Karpas-422 (cell line): ENCODE results near the gene SLC36A4. TPM values are rescaled to one million over a fixed set of nuclear protein-coding genes. Genes with fewer than 3 reads are reported as not detected.
A peak's percentile ranks its signal among the peaks of the same experiment; 100 is the strongest.

Experiments
- DNase-seq: peaks from one replicate; pipeline ENCODE4 v3.0.0-alpha.2; 2015
- H2AFZ ChIP-seq: fragments of 200-600 bp; sonication (generic); 2 replicates; pipeline ENCODE4 v1.6.1; 2014; ENCODE audit warnings: antibody characterized with exemption, low read length, mixed read lengths
- H3K27ac ChIP-seq: fragments of 200-600 bp; sonication (generic); 2 replicates; pipeline ENCODE4 v1.5.1; 2014; ENCODE audit warnings: mild to moderate bottlenecking, low read length, moderate library complexity
- H3K27me3 ChIP-seq: fragments of 200-600 bp; sonication (generic); 2 replicates; pipeline ENCODE4 v1.6.1; 2014; ENCODE audit warnings: low read length, mixed read lengths
- H3K36me3 ChIP-seq: fragments of 200-600 bp; sonication (generic); 2 replicates; pipeline ENCODE4 v1.6.1; 2014; ENCODE audit warnings: low read length, mixed read lengths; ENCODE audit not compliant: insufficient read depth
- H3K4me1 ChIP-seq: fragments of 200-600 bp; sonication (generic); 2 replicates; pipeline ENCODE4 v1.6.1; 2014; ENCODE audit warnings: mild to moderate bottlenecking, low read length, mixed read lengths
- H3K4me2 ChIP-seq: fragments of 200-600 bp; sonication (generic); 2 replicates; pipeline ENCODE4 v1.6.1; 2014; ENCODE audit warnings: low read length, low read depth, mild to moderate bottlenecking; ENCODE audit not compliant: poor library complexity, severe bottlenecking
- H3K4me3 ChIP-seq: fragments of 200-600 bp; sonication (generic); 2 replicates; pipeline ENCODE4 v1.5.1; 2014; ENCODE audit warnings: mild to moderate bottlenecking, antibody characterized with exemption, low read length, mixed read lengths
- H3K79me2 ChIP-seq: fragments of 200-600 bp; sonication (generic); 2 replicates; pipeline ENCODE4 v1.6.1; 2014; ENCODE audit warnings: mild to moderate bottlenecking, low read length, mixed read lengths
- H3K9ac ChIP-seq: fragments of 200-600 bp; sonication (generic); 2 replicates; pipeline ENCODE4 v1.6.0; 2014; ENCODE audit warnings: low read length
- H3K9me2 ChIP-seq: fragments of 200-600 bp; sonication (generic), shearing (Covaris generic); replicated peaks from 2 replicates; pipeline ENCODE4 v1.6.0; 2014; ENCODE audit warnings: mild to moderate bottlenecking, low read length, moderate library complexity; ENCODE audit not compliant: insufficient read depth
- H3K9me3 ChIP-seq: fragments of 300-700, 200-600 bp; sonication (generic); 2 replicates; pipeline ENCODE4 v1.6.1; 2014; ENCODE audit warnings: low read length, mixed read lengths
- H4K20me1 ChIP-seq: fragments of 200-600 bp; sonication (generic); 2 replicates; pipeline ENCODE4 v1.6.1; 2014; ENCODE audit warnings: mild to moderate bottlenecking, antibody characterized with exemption, low read length, low read depth; ENCODE audit not compliant: insufficient read depth
- total RNA-seq: library from RNA; depleted of rRNA; stranded (reverse); fragments of >200 nt; shearing (Covaris generic); gene quantifications from 2 replicates; pipeline ENCODE4 v1.2.3, GENCODE V29; 2014; ENCODE audit warnings: low replicate concordance

Gene SLC36A4
- total RNA-seq, 1 experiment from 2014 or later, result 109 TPM

DNA sequence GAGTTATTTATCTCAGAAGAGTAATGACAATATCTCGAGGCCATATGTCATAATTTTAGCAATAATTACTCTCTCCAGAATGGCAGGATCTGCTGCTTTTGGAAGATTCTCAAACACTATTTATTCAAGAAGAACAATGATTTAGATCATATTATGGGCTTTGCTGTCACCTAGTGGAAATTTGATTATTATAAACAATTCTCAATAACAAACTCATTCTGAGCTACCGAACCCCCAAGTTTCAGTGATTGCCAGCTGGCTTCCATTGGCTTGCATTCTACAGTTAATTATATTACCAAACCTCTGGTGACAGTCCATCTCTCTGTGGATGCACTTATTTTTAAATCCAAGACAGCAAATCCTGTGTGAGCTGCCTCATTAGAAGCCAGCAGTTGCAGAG, 27.9 kb upstream of the SLC36A4 start:
- H3K9me3 ChIP-seq, result no peaks in the 10 kb centered on the region
- no peaks in the 10 kb centered on the region for H4K20me1 ChIP-seq
- H3K27ac ChIP-seq, result no peak overlapping the region
- no peak overlapping the region for H3K4me2 ChIP-seq
- H3K36me3 ChIP-seq, result no peaks in the 10 kb centered on the region
- no peaks in the 10 kb centered on the region for H3K27me3 ChIP-seq
- H2AFZ ChIP-seq, result no peak overlapping the region
- no peaks in the 10 kb centered on the region for H3K4me1 ChIP-seq
- DNase-seq, result peak; percentile 82
- H3K4me3 ChIP-seq, result no peak overlapping the region
- H3K9ac ChIP-seq, result no peak overlapping the region
- H3K9me2 ChIP-seq, result no peaks in the 10 kb centered on the region
- no peaks in the 10 kb centered on the region for H3K79me2 ChIP-seq

DNA sequence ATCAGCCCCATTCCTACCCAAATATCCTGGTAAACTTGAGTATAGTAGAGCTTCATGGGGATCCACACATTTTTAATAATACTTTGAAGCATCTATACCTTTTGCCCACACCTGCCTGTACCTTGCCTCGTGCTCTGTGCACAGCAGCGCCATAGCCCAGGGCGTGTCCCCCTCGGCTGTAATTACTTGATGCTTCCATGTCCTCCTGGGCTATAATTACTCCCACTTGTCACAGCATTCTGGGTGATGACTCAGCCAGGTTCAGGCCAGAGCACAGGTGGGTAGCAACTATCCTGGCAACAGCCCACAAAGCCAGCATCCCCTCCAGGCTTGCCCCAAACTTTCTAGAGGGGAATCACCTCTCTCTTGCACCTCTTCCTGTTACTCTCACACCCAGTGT, 23.7 kb upstream of the SLC36A4 start:
- no peak overlapping the region for H2AFZ ChIP-seq
- H3K27me3 ChIP-seq, result no peaks in the 10 kb centered on the region
- peaks cover 7% of the 10 kb centered on the region for H3K4me1 ChIP-seq
- no peak overlapping the region for H3K4me2 ChIP-seq
- H3K27ac ChIP-seq, result no peak overlapping the region
- H3K9ac ChIP-seq, result no peak overlapping the region
- DNase-seq, result no peak
- H3K9me3 ChIP-seq, result no peaks in the 10 kb centered on the region
- H3K36me3 ChIP-seq, result no peaks in the 10 kb centered on the region
- no peaks in the 10 kb centered on the region for H3K79me2 ChIP-seq
- no peaks in the 10 kb centered on the region for H3K9me2 ChIP-seq
- no peak overlapping the region for H3K4me3 ChIP-seq
- H4K20me1 ChIP-seq, result no peaks in the 10 kb centered on the region

DNA sequence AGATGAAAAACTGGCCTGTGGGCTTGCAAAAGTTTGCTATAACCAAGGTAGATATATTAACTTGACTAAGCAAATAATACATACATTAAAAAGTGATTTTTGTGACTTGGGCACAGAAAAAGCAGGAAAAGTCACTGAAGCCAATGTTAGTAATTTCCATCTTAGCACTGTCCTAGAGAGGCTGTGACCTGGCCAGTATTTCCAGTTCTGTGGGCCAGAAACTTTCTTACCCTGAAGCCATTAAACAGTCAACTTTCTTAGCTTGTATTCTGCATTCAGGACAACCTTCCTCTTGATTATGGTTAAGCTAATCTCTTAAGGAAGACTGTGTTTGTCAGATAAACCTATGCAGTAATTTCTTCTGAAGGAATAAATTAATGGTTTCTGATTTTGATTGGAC, 22.3 kb upstream of the SLC36A4 start:
- DNase-seq, result no peak
- Histone ChIP-seq H3K27me3 (no peaks in the 10 kb centered on the region), H3K36me3 (no peaks in the 10 kb centered on the region), H3K27ac (no peak overlapping the region), H3K9me2 (no peaks in the 10 kb centered on the region), H3K9ac (no peak overlapping the region), H4K20me1 (no peaks in the 10 kb centered on the region), H3K79me2 (no peaks in the 10 kb centered on the region), H3K9me3 (no peaks in the 10 kb centered on the region), H3K4me2 (no peak overlapping the region), H3K4me3 (no peak overlapping the region), H2AFZ (no peak overlapping the region), H3K4me1 (peaks cover 8% of the 10 kb centered on the region)

DNA sequence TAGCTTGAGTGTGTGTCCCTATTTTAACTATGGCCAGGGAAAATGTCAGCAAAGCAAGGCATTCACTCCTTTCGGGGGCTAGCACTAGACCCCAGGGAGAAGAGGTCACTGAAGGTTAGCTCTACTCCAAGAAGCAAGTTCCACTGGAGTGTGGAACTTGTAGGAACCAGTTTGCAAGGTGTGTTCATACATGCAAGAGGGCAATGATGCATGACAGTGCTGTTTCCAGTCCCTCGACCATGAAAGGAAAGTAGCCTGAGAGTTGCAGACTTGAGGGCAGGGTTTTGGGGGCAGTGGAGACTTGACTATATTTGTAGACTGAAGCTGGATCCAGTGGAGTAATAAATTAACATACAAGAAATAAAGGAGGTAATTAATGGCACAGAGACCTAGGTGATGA, 21.6 kb upstream of the SLC36A4 start:
- Histone ChIP-seq H3K9me2 (no peaks in the 10 kb centered on the region), H3K4me1 (peaks cover 8% of the 10 kb centered on the region), H3K27me3 (no peaks in the 10 kb centered on the region), H3K27ac (no peak overlapping the region), H3K9ac (no peak overlapping the region), H3K9me3 (no peaks in the 10 kb centered on the region), H4K20me1 (no peaks in the 10 kb centered on the region), H2AFZ (no peak overlapping the region), H3K4me3 (no peak overlapping the region), H3K36me3 (no peaks in the 10 kb centered on the region), H3K79me2 (no peaks in the 10 kb centered on the region), H3K4me2 (no peak overlapping the region)
- no peak for DNase-seq

DNA sequence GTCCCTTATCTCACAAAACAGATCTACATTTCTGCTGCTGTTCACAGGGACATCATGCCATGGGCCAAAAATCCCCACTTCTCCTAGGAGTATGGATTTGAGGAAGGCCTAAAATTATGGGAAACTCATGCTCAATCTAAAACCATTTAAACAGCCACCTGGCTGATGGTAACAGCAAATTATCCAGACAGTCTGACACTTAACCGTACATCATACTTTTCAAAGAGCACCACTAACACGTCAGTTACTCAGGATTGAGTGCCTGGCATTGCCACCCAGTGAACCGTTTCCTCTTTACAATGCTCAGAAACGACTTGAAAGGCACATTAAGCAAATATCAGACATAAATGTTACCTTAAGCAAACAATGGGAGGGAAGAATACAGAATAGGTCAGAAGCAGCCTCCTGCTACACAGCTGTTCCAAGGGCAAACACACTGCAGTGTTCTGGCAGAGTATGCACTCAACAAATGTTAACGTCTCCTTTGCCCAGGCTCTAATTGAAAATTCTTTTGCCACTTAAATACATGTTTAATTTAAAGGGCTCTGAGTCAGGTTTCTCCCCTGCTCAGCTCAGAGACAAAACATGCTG, 18.8 kb upstream of the SLC36A4 start:
- no peak overlapping the region for H2AFZ ChIP-seq
- no peak overlapping the region for H3K4me3 ChIP-seq
- no peaks in the 10 kb centered on the region for H3K9me2 ChIP-seq
- DNase-seq, result no peak
- H3K4me2 ChIP-seq, result no peak overlapping the region
- no peak overlapping the region for H3K9ac ChIP-seq
- no peaks in the 10 kb centered on the region for H3K27me3 ChIP-seq
- no peaks in the 10 kb centered on the region for H4K20me1 ChIP-seq
- no peak overlapping the region for H3K27ac ChIP-seq
- H3K9me3 ChIP-seq, result no peaks in the 10 kb centered on the region
- no peaks in the 10 kb centered on the region for H3K36me3 ChIP-seq
- no peaks in the 10 kb centered on the region for H3K79me2 ChIP-seq
- H3K4me1 ChIP-seq, result peaks cover 8% of the 10 kb centered on the region

DNA sequence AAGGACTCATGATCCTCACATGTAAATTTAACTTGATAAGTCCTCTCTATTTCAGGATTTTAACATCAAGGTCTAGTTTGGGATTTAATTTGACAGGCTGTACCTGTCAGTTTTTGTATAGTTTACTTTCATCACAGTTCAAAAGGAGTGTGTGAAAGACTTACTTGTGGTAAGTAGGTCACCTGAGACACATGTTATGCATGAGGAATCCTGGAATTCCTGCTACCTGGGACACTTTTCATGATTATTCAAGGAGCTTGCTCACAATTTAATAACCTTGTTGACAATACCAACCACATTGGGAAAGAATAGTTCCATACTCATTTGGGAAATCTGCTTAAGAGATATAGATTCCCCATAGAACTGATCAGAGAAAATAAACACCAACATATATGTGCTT, 15.8 kb upstream of the SLC36A4 start:
- H3K9me3 ChIP-seq, result peaks cover 2% of the 10 kb centered on the region
- DNase-seq, result no peak
- no peak overlapping the region for H3K27ac ChIP-seq
- peaks cover 2% of the 10 kb centered on the region; the same call in 1 of the 2 replicates for H3K27me3 ChIP-seq
- no peak overlapping the region for H3K4me3 ChIP-seq
- H3K79me2 ChIP-seq, result no peaks in the 10 kb centered on the region
- no peaks in the 10 kb centered on the region for H4K20me1 ChIP-seq
- no peak overlapping the region for H3K9ac ChIP-seq
- H3K9me2 ChIP-seq, result no peaks in the 10 kb centered on the region
- no peak overlapping the region for H3K4me2 ChIP-seq
- H2AFZ ChIP-seq, result no peak overlapping the region
- peaks cover 8% of the 10 kb centered on the region for H3K4me1 ChIP-seq
- H3K36me3 ChIP-seq, result no peaks in the 10 kb centered on the region

DNA sequence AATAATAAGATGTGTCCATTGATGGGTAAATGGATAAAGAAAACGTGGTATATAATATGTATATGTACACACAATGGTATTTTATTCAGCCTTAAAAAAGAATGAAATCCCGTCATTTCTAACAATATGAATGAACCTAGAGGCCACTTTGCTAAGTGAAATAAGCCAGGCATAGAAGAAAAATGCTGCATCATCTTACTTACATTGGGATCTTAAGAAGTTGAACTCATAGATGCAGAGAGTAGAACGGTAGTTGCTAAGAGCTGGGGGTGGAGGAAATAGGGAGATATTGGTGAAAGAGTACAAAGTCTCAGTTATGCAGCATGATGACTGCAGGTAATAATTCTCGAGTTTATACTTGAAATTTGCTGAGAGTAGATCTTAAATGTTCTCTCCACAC, 14.3 kb upstream of the SLC36A4 start:
- Histone ChIP-seq H3K27ac (no peak overlapping the region), H3K9ac (no peak overlapping the region), H3K4me1 (peaks cover 6% of the 10 kb centered on the region), H2AFZ (no peak overlapping the region), H3K36me3 (no peaks in the 10 kb centered on the region), H3K9me3 (peaks cover 4% of the 10 kb centered on the region), H3K4me3 (no peak overlapping the region), H3K27me3 (peaks cover 4% of the 10 kb centered on the region; the same call in 1 of the 2 replicates), H3K4me2 (no peak overlapping the region), H3K79me2 (no peaks in the 10 kb centered on the region), H3K9me2 (no peaks in the 10 kb centered on the region), H4K20me1 (no peaks in the 10 kb centered on the region)
- no peak for DNase-seq

DNA sequence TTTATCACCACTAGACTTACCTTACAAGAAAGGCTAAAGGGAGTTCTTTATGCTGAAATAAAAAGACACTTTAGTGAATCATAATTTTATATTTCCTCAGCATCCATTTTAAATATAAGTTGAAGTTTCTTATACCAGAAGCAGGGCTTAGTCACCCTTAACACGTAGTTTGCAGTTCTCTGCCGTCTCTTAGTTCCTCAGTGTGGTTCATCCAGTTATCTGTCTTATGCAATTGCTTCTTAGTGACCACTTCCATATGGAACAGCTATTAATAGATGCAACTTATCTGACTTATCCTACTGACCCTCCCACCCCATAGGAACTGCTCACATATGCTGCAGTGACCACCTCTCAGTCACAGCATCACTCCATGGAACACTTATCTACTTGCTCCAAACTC, 11.7 kb upstream of the SLC36A4 start:
- no peak overlapping the region for H3K4me2 ChIP-seq
- no peak overlapping the region for H2AFZ ChIP-seq
- H3K9me3 ChIP-seq, result peaks cover 4% of the 10 kb centered on the region
- no peak for DNase-seq
- no peaks in the 10 kb centered on the region for H3K36me3 ChIP-seq
- no peak overlapping the region for H3K27ac ChIP-seq
- H3K9ac ChIP-seq, result no peak overlapping the region
- no peaks in the 10 kb centered on the region for H3K79me2 ChIP-seq
- H3K4me1 ChIP-seq, result no peaks in the 10 kb centered on the region
- no peaks in the 10 kb centered on the region for H4K20me1 ChIP-seq
- H3K27me3 ChIP-seq, result peaks cover 4% of the 10 kb centered on the region; the same call in 1 of the 2 replicates
- no peak overlapping the region for H3K4me3 ChIP-seq
- no peaks in the 10 kb centered on the region for H3K9me2 ChIP-seq
